T-helper 1 cell treated with Interleukin-12 subunit alpha and Interleukin-12 subunit beta and Interleukin-4 antibody, amounts not matched to agents 30 μg/mL and 1 μg/mL, for 36 hours (primary cell): ENCODE measurements around the gene MYO1B.

Source experiments
- H3K27ac Mint-ChIP-seq: one replicate; pipeline ENCODE4 v1.8.0; 2021; ENCODE audit warnings: mild to moderate bottlenecking, mixed read lengths
- H3K27me3 Mint-ChIP-seq: one replicate; pipeline ENCODE4 v1.8.0; 2021; ENCODE audit warnings: low read depth, mixed read lengths
- H3K36me3 Mint-ChIP-seq: one replicate; pipeline ENCODE4 v1.8.0; 2021; ENCODE audit warnings: low read depth, mixed read lengths
- H3K4me1 Mint-ChIP-seq: one replicate; pipeline ENCODE4 v1.8.0; 2021; ENCODE audit warnings: low read depth, mixed read lengths
- H3K4me3 Mint-ChIP-seq: one replicate; pipeline ENCODE4 v1.8.0; 2021; ENCODE audit warnings: mild to moderate bottlenecking, moderate library complexity, mixed read lengths
- H3K9me3 Mint-ChIP-seq: one replicate; pipeline ENCODE4 v1.8.0; 2021; ENCODE audit warnings: mixed read lengths

Gene MYO1B

GRCh38 chr2:191245046-191245868 is at the start of gene MYO1B:
Gene MYO1B, plus strand, starts transcription at chr2:191245404. Its CDS starts 31,492 bp downstream, at chr2:191276896.
- Mint-ChIP-seq H3K9me3 (no peaks in the 10 kb centered on the region), H3K4me1 (peaks cover 25% of the 10 kb centered on the region), H3K36me3 (peaks cover 4% of the 10 kb centered on the region), H3K27me3 (peaks cover 16% of the 10 kb centered on the region), H3K27ac (peak within 1 kb of the TSS; percentile 73), H3K4me3 (peak within 1 kb of the TSS; percentile 90)

DNA sequence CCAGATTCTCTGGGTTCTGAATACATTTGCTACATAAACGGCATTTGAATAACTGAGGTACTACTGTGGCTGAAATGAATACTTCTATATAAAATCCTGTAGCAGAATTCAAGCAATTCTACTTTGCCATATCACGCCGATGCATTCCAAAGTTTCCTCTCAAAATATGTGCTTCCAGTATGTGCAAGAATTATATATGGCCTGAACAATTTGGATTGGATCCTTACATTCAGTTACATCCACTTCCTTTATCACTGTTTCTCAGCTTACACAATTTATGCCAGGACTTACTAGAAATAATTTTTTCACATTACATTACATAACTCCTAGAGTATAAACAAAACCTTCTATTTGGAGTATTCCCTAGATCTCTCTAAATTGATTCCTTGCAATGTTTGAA is 48.1 kb upstream of the MYO1B start:
- Mint-ChIP-seq H3K4me3 (no peak overlapping the region), H3K9me3 (peaks cover 40% of the 10 kb centered on the region), H3K27me3 (no peaks in the 10 kb centered on the region), H3K4me1 (peaks cover 47% of the 10 kb centered on the region), H3K36me3 (peaks cover 25% of the 10 kb centered on the region), H3K27ac (no peak overlapping the region)

DNA sequence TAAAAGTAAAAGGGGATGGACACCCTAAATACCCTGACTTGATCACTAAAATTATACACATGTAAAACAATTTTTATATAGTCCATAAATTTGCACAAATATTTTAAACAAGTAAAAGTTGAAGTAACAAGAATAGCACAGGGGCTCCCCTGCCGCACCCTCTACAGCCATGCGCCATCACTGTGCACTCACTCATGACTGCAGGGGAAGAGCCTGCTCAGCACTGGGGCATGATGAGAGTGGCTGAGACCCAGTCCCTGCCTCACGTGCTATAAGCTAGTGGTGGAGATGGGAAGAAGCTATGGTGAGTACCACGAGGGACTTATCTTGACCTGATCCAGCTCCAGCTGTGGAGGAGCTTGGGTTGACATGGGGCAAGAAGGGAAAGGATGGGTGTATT is 46.9 kb upstream of the MYO1B start:
- Mint-ChIP-seq H3K36me3 (peaks cover 25% of the 10 kb centered on the region), H3K4me3 (no peak overlapping the region), H3K27ac (no peak overlapping the region), H3K4me1 (peaks cover 53% of the 10 kb centered on the region), H3K27me3 (no peaks in the 10 kb centered on the region), H3K9me3 (peaks cover 40% of the 10 kb centered on the region)

DNA sequence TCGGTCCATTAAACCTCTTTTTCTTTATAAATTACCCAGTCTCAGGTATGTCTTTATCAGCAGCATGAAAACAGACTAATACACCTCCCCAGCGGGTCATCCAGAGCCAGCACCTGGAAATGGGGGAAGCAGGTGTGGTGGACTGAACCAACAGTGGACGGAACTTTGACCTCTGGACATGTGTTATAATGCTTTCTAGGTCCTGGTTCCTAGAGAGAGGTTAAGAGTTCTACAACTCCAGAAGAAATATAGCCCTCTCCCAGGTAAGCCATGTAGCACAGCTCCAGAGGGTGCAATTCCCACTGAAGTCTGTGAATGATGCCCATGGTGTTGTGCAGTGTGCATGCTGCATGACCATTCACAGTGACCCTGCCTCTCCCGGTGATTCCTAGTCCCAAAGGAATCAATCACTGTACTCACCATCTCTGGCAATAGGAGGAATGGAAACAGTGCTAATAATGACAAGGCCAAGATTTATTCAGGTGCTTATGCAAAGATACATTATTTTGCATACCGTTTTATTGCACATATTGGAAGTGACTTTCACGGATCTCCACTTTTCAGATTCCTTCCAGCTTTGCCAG is 45.2 kb upstream of the MYO1B start:
- no peak overlapping the region for H3K27ac Mint-ChIP-seq

GRCh38 chr2:191200910-191201309 is 44.3 kb upstream of the MYO1B start:
- H3K9me3 Mint-ChIP-seq: peaks cover 35% of the 10 kb centered on the region
- no peaks in the 10 kb centered on the region for H3K27me3 Mint-ChIP-seq
- peaks cover 24% of the 10 kb centered on the region for H3K36me3 Mint-ChIP-seq
- H3K4me3 Mint-ChIP-seq: no peak overlapping the region
- peak overlapping the region; percentile 22 for H3K27ac Mint-ChIP-seq
- peaks cover 46% of the 10 kb centered on the region for H3K4me1 Mint-ChIP-seq

More for the DNA sequence above, 45.2 kb upstream of the MYO1B start:
- H3K4me3 Mint-ChIP-seq: no peak overlapping the region
- H3K27me3 Mint-ChIP-seq: no peaks in the 10 kb centered on the region
- peaks cover 24% of the 10 kb centered on the region for H3K36me3 Mint-ChIP-seq
- H3K9me3 Mint-ChIP-seq: peaks cover 36% of the 10 kb centered on the region
- H3K4me1 Mint-ChIP-seq: peaks cover 48% of the 10 kb centered on the region

DNA sequence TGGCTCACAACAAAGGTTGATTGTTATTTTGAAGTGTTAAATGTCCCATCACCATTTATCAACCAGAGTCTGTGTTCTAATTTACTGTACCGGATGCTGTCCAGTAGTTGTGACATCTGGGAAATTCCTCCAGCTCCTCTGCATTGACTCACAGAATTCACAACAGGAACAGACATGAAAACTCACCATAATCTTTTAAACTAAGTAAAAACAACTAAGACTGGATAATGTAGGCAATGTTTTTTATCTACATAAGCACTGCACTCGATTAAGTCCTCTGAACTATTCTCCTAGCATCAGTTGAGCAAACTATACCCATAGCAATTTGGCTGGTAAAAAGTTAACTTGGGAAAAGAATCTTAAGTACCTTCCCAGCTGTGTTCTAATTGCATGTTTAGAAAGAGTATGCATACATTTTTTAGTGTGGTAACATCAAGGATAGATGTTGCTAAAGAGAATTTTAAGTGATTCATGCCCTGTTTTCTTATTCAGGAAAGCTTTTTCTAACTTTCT is 42.9 kb upstream of the MYO1B start:
- Mint-ChIP-seq H3K27me3 (no peaks in the 10 kb centered on the region), H3K4me1 (peaks cover 54% of the 10 kb centered on the region), H3K27ac (peak overlapping the region; percentile 73), H3K9me3 (peaks cover 35% of the 10 kb centered on the region), H3K4me3 (peak overlapping the region; percentile 34), H3K36me3 (peaks cover 30% of the 10 kb centered on the region)

GRCh38 chr2:191202881-191203397 is 42.3 kb upstream of the MYO1B start:
- peak overlapping the region; percentile 34 for H3K4me3 Mint-ChIP-seq
- H3K4me1 Mint-ChIP-seq: peaks cover 49% of the 10 kb centered on the region
- peak overlapping the region; percentile 73 for H3K27ac Mint-ChIP-seq
- H3K9me3 Mint-ChIP-seq: peaks cover 28% of the 10 kb centered on the region
- H3K27me3 Mint-ChIP-seq: no peaks in the 10 kb centered on the region
- H3K36me3 Mint-ChIP-seq: peaks cover 30% of the 10 kb centered on the region

DNA sequence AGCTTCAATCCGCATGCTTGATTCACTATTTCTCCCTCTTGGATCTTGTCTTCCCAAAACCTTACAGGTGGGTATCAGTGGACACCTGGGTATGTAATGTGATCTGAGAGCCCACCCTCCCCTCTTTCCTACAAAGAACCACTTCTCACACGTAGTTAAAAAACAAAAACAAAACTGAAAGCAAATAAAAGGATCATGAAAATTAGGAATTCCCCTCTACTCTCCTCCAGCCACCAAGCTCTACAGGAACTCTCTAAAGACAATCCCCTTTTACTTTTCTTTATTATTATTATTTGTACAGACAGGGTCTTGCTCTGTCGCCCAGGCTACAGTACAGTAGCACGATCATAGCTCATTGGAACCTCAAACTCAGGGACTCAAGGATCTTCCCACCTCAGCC is 40.8 kb upstream of the MYO1B start:
- H3K27me3 Mint-ChIP-seq: no peaks in the 10 kb centered on the region
- H3K36me3 Mint-ChIP-seq: peaks cover 20% of the 10 kb centered on the region
- H3K4me3 Mint-ChIP-seq: peak overlapping the region; percentile 70
- peak overlapping the region; percentile 87 for H3K27ac Mint-ChIP-seq
- peaks cover 16% of the 10 kb centered on the region for H3K9me3 Mint-ChIP-seq
- H3K4me1 Mint-ChIP-seq: peaks cover 48% of the 10 kb centered on the region

DNA sequence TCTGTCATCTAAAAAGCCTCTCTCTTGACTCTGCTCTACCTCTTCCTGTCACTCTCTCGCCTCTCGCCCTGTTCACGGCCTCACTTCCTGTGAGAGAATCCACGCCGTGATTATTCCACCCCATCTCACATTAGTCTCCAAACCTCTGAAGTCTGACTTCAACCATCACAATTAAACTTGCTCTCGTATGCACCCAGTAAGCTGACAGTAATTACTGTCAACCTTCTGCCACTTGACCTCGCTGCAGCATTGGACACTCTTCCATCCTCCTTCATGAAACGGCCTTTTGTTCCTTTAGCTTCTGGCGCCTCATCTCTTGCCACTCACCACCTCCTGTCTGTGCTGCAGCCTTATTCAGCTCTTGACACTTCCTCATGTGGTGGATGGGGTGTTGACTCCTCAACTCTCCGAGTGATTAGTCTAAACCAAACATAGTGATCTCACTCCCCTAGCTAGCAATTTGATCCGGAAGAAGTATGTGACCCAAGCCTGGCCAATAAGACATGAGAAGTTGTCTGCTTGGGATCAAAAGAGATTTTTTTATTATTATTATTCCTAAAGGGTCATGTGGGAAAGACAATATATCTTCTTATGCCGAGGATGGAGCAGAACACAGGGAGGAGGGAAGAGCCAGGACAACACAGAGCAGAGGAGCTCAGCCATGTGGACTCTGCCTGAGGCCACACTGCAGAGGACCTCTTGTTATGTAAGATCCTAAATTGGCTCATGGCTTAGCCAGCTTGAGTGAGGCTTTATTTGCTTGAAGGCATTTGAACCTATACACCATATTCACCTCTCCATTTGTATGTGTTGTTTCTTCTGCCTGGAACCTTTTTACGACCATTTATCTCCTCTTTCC is 38.4 kb upstream of the MYO1B start:
- H3K9me3 Mint-ChIP-seq: peaks cover 9% of the 10 kb centered on the region
- H3K36me3 Mint-ChIP-seq: peaks cover 12% of the 10 kb centered on the region
- peaks cover 38% of the 10 kb centered on the region for H3K4me1 Mint-ChIP-seq
- H3K27me3 Mint-ChIP-seq: no peaks in the 10 kb centered on the region
- H3K27ac Mint-ChIP-seq: peak overlapping the region; percentile 90
- H3K4me3 Mint-ChIP-seq: peak overlapping the region; percentile 72

- Mint-ChIP-seq H3K27ac (no peak overlapping the region), H3K36me3 (peaks cover 22% of the 10 kb centered on the region), H3K4me1 (peaks cover 19% of the 10 kb centered on the region), H3K9me3 (peaks cover 31% of the 10 kb centered on the region), H3K4me3 (no peak overlapping the region), H3K27me3 (no peaks in the 10 kb centered on the region)
These were observed 35.9 kb upstream of the MYO1B start for GRCh38 chr2:191209340-191209739.

GRCh38 chr2:191212119-191212518 is 33.1 kb upstream of the MYO1B start:
- peaks cover 16% of the 10 kb centered on the region for H3K36me3 Mint-ChIP-seq
- no peak overlapping the region for H3K4me3 Mint-ChIP-seq
- H3K4me1 Mint-ChIP-seq: peaks cover 2% of the 10 kb centered on the region
- no peaks in the 10 kb centered on the region for H3K27me3 Mint-ChIP-seq
- no peak overlapping the region for H3K27ac Mint-ChIP-seq
- H3K9me3 Mint-ChIP-seq: peaks cover 31% of the 10 kb centered on the region

- Mint-ChIP-seq H3K27ac (no peak overlapping the region), H3K27me3 (no peaks in the 10 kb centered on the region), H3K4me1 (peaks cover 11% of the 10 kb centered on the region), H3K4me3 (no peak overlapping the region), H3K9me3 (peaks cover 31% of the 10 kb centered on the region), H3K36me3 (peaks cover 16% of the 10 kb centered on the region)
These were observed 31.9 kb upstream of the MYO1B start for GRCh38 chr2:191213333-191213732.

DNA sequence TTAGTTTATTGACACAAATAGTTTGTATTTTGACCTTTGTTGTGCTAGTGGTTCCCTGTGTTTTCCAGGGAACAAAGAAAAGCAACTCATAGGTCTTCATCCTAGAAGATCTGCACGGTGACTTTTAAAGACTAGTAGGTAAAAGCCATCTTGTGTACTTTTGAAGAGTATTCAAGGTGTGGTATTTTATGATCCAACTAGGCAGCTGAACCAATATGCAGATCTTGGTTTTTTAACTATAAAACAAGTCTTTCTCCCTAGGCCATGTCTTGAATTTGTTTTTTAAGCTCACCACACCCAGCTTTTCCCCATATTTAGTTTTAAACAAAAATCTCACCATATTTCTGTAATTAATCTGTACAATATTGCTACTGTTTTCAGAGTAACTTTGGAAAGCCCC is 30.0 kb upstream of the MYO1B start:
- Mint-ChIP-seq H3K9me3 (peaks cover 40% of the 10 kb centered on the region), H3K4me3 (no peak overlapping the region), H3K36me3 (peaks cover 17% of the 10 kb centered on the region), H3K4me1 (peaks cover 21% of the 10 kb centered on the region), H3K27me3 (no peaks in the 10 kb centered on the region), H3K27ac (no peak overlapping the region)

DNA sequence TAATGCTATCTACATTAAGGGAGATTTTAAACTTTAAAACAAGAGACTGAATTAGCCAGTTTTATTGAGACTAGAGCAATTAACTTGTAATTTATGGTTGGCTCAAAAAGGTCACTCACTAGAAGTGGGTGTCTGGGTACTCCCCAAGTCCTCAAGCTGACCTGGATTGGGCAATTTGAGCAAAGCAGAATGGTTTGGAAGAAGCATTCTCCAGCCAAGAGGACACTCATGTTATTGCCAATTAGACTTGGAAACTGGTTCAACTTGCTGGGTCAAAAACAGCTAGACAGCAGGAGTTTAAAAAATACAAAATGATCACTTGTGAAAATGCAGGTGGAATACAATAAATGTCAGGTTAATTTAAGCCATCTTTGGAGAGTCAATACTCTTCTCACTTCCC is 29.5 kb upstream of the MYO1B start:
- H3K4me1 Mint-ChIP-seq: peaks cover 24% of the 10 kb centered on the region
- H3K9me3 Mint-ChIP-seq: peaks cover 41% of the 10 kb centered on the region
- H3K27ac Mint-ChIP-seq: no peak overlapping the region
- no peak overlapping the region for H3K4me3 Mint-ChIP-seq
- no peaks in the 10 kb centered on the region for H3K27me3 Mint-ChIP-seq
- H3K36me3 Mint-ChIP-seq: peaks cover 19% of the 10 kb centered on the region
